OCI-LY7 (cell line): Measurements from ENCODE around the gene FOXD2.

Source experiments
- EZH2phosphoT487 ChIP-seq: fragments of 200-600 bp; sonication (generic); IDR thresholded peaks from 2 replicates; pipeline ENCODE4 v1.6.1; 2018; ENCODE audit warnings: low read depth, borderline replicate concordance, mild to moderate bottlenecking, mixed run types, antibody characterized with exemption, low read length, moderate library complexity, mixed read lengths
- TF ChIP-seq, protein P1 (sequence below): fragments of 200-600 bp; sonication (generic); conservative IDR thresholded peaks from 2 replicates; pipeline ENCODE4 v1.5.1; 2014; ENCODE audit warnings: mild to moderate bottlenecking, antibody characterized with exemption, low read length, moderate library complexity, mixed read lengths

GRCh38 chr1:47401761-47402160 is 36.1 kb upstream of the FOXD2 start:
- TF ChIP-seq, protein P1, sequence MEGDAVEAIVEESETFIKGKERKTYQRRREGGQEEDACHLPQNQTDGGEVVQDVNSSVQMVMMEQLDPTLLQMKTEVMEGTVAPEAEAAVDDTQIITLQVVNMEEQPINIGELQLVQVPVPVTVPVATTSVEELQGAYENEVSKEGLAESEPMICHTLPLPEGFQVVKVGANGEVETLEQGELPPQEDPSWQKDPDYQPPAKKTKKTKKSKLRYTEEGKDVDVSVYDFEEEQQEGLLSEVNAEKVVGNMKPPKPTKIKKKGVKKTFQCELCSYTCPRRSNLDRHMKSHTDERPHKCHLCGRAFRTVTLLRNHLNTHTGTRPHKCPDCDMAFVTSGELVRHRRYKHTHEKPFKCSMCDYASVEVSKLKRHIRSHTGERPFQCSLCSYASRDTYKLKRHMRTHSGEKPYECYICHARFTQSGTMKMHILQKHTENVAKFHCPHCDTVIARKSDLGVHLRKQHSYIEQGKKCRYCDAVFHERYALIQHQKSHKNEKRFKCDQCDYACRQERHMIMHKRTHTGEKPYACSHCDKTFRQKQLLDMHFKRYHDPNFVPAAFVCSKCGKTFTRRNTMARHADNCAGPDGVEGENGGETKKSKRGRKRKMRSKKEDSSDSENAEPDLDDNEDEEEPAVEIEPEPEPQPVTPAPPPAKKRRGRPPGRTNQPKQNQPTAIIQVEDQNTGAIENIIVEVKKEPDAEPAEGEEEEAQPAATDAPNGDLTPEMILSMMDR = no peak
- no peak for TF ChIP-seq EZH2phosphoT487
